ENCODE data around the gene ZNF76. TPM values are rescaled to one million over a fixed set of nuclear protein-coding genes. Genes with fewer than 3 reads are reported as not detected.

The ZNF76 gene
- total and polyA plus RNA-seq, 2 of the 13 experiments (the other 11 are each of a cell fraction or from before 2014, with no cell fraction given), result 13.2 to 26.4 TPM

GRCh38 chr6:35297601-35298481, 38.3 kb downstream of the ZNF76 start, which contains the start of gene DEF6 (continued):
- TF ChIP-seq ZFP36L1 (CRISPR knock-in tag; IDR thresholded peaks at IDR 0.05) (no peak), BCLAF1 (IDR thresholded peaks at IDR 0.05) (no peak), PHF21A (CRISPR knock-in tag; IDR thresholded peaks at IDR 0.05) (peak; percentile 25; the same call in 1 of the 2 replicates), NR0B2 (CRISPR knock-in tag; IDR thresholded peaks at IDR 0.05) (0 out of 2 replicates have a peak, but pooled peaks have one; percentile 66), REL (CRISPR knock-in tag; conservative IDR thresholded peaks at IDR 0.05) (no peak; the same call in 1 of the 2 replicates), ZNF781 (CRISPR knock-in tag; IDR thresholded peaks at IDR 0.05; ENCODE audit: borderline replicate concordance, not compliant biosample characterization) (peak; percentile 67), ZFY (CRISPR knock-in tag; IDR thresholded peaks at IDR 0.05) (peak; percentile 78), ZNF687 (CRISPR knock-in tag; IDR thresholded peaks at IDR 0.05) (peak; percentile 95), MYNN (CRISPR knock-in tag; IDR thresholded peaks at IDR 0.05; ENCODE audit: low read depth) (no peak), FOSL1 (CRISPR knock-in tag; IDR thresholded peaks at IDR 0.05; ENCODE audit: borderline replicate concordance) (no peak), RBM39 (IDR thresholded peaks at IDR 0.05; ENCODE audit: low read depth, low read length, poor library complexity, severe bottlenecking) (no peak), ISX (CRISPR knock-in tag; conservative IDR thresholded peaks at IDR 0.05) (no peak), ZNF256 (CRISPR knock-in tag; conservative IDR thresholded peaks at IDR 0.05) (peak; percentile 55; the same call in 1 of the 2 replicates), NKX3-1 (CRISPR knock-in tag; IDR thresholded peaks at IDR 0.05) (0 out of 2 replicates have a peak, but pooled peaks have one; percentile 30)
